Endothelial cell of umbilical vein (primary cell): ENCODE measurements around the gene PKNOX2. TPM values are rescaled to one million over a fixed set of nuclear protein-coding genes. Genes with fewer than 3 reads are reported as not detected.

Experiments
- BruUV-seq: library from RNA; stranded (reverse); fragments of 400-500 nt; replicated peaks from 2 replicates; lab custom pipeline; 2021; lab: Mats Ljungman, UMichigan
- CTCF ChIA-PET: fragments of 300-600, 350-600 bp; sonication (Branson Sonifier 250); formaldehyde crosslinking; loops from one replicate; lab custom pipeline; 2021; ENCODE audit warnings: antibody characterized with exemption, inconsistent platforms; lab: Charles Lee
- POLR2A ChIA-PET: fragments of 300-600, 350-600 bp; sonication (Branson Sonifier 250); formaldehyde crosslinking; loops from one replicate; lab custom pipeline; 2021; ENCODE audit warnings: antibody characterized with exemption, inconsistent platforms; lab: Charles Lee
- DNase-seq: peaks from one replicate; pipeline ENCODE4 v3.0.0-alpha.2; 2011; ENCODE audit warnings: low read depth, low spot score
- FAIRE-seq: peaks from 2 replicates; lab custom pipeline; 2011; peaks lifted over from hg19 to GRCh38; lab: Jason Lieb, UNC
- H2AFZ ChIP-seq: 2 replicates; pipeline ENCODE4 v1.6.0; 2012; ENCODE audit warnings: low read depth, low read length, control low read depth, inconsistent platforms
- H3K27ac ChIP-seq: 2 replicates; pipeline ENCODE4 v1.5.1; 2011; ENCODE audit warnings: low read depth, mild to moderate bottlenecking, control low read depth, low read length, moderate library complexity; ENCODE audit not compliant: insufficient read depth
- H3K27me3 ChIP-seq, 2 experiments: 2 replicates each; pipeline versions ENCODE4 v1.6.0 to v1.6.1; 2011; ENCODE audit warnings: low read length in 2 of 2, mixed read lengths in 1 of 2; ENCODE audit not compliant: control insufficient read depth in 2 of 2, insufficient read depth in 2 of 2
- H3K36me3 ChIP-seq, 2 experiments: 2 replicates in 1 of 2; 3 replicates in 1 of 2; pipeline ENCODE4 v1.5.1; 2011; ENCODE audit warnings: low read length in 2 of 2, mild to moderate bottlenecking in 1 of 2, moderate library complexity in 1 of 2; ENCODE audit not compliant: control insufficient read depth in 2 of 2, insufficient read depth in 2 of 2; ENCODE audit errors: extremely low read depth in 1 of 2
- H3K4me1 ChIP-seq: 3 replicates; pipeline ENCODE4 v1.5.1; 2011; ENCODE audit warnings: mild to moderate bottlenecking, low read length; ENCODE audit not compliant: control insufficient read depth, insufficient read depth; ENCODE audit errors: extremely low read depth
- H3K4me2 ChIP-seq: 2 replicates; pipeline ENCODE4 v1.6.1; 2011; ENCODE audit warnings: low read length, control low read depth, mixed read lengths; ENCODE audit not compliant: insufficient read depth
- H3K4me3 ChIP-seq, 3 experiments: fragments of 200-600 bp in 1 of 3; sonication (generic), shearing (Covaris generic) in 1 of 3; replicated peaks in 1 of 3; 2 replicates each; pipeline ENCODE4 v1.5.1; 2011 to 2016; ENCODE audit warnings: control low read depth in 3 of 3, low read length in 3 of 3, mild to moderate bottlenecking in 2 of 3, inconsistent platforms in 1 of 3, low read depth in 1 of 3, moderate library complexity in 1 of 3; ENCODE audit not compliant: insufficient read depth in 1 of 3
- H3K79me2 ChIP-seq: 2 replicates; pipeline ENCODE4 v1.6.0; 2012; ENCODE audit warnings: low read length, inconsistent platforms; ENCODE audit not compliant: control insufficient read depth, insufficient read depth
- H3K9ac ChIP-seq: replicated peaks from 2 replicates; pipeline ENCODE3; 2011; ENCODE audit warnings: low read length, control low read depth; ENCODE audit not compliant: insufficient read depth; ENCODE audit errors: extremely low read depth
- H3K9me1 ChIP-seq: replicated peaks from 3 replicates; pipeline ENCODE4 v1.6.0; 2011; ENCODE audit warnings: mild to moderate bottlenecking, low read length; ENCODE audit not compliant: control insufficient read depth, insufficient read depth; ENCODE audit errors: extremely low read depth
- H3K9me3 ChIP-seq: replicated peaks from 2 replicates; pipeline ENCODE4 v1.5.1; 2012; ENCODE audit warnings: low read length, inconsistent platforms; ENCODE audit not compliant: control insufficient read depth, insufficient read depth
- H4K20me1 ChIP-seq: replicated peaks from 2 replicates; pipeline ENCODE3; 2011; ENCODE audit warnings: mild to moderate bottlenecking, low read length; ENCODE audit not compliant: control insufficient read depth, insufficient read depth; ENCODE audit errors: extremely low read depth
- CTCF ChIP-seq, 2 donors: IDR thresholded peaks; 1 replicate in 1 of 2; 2 replicates in 1 of 2; pipeline ENCODE4 v1.5.1; 2011; ENCODE audit warnings: low read length in 2 of 2, mild to moderate bottlenecking in 2 of 2, moderate library complexity in 2 of 2, control low read depth in 1 of 2, inconsistent platforms in 1 of 2, low read depth in 1 of 2; ENCODE audit not compliant: insufficient read depth in 1 of 2; ENCODE audit errors: extremely low read depth in 1 of 2
- EZH2 ChIP-seq: IDR thresholded peaks from 2 replicates; pipeline ENCODE4 v1.6.1; 2012; ENCODE audit warnings: borderline replicate concordance, low read depth, mild to moderate bottlenecking, moderate library complexity, low read length, inconsistent platforms; ENCODE audit not compliant: severe bottlenecking
- FOS ChIP-seq: IDR thresholded peaks from 2 replicates; pipeline ENCODE4 v1.6.1; 2011; ENCODE audit warnings: mild to moderate bottlenecking, low read length, moderate library complexity, borderline replicate concordance; ENCODE audit not compliant: insufficient read depth
- GATA2 ChIP-seq: IDR thresholded peaks from 2 replicates; pipeline ENCODE4 v1.7.0; 2011; ENCODE audit warnings: low read depth, mild to moderate bottlenecking, moderate library complexity, mixed read lengths, low read length; ENCODE audit not compliant: insufficient read length, insufficient read depth
- JUN ChIP-seq: IDR thresholded peaks from 2 replicates; pipeline ENCODE4 v1.6.1; 2011; ENCODE audit warnings: borderline replicate concordance, low read depth; ENCODE audit not compliant: insufficient read length, insufficient read depth
- MYC ChIP-seq: IDR thresholded peaks from one replicate; pipeline ENCODE4 v1.6.1; 2011; ENCODE audit warnings: mild to moderate bottlenecking, low read depth, low read length
- POLR2A ChIP-seq: IDR thresholded peaks from 2 replicates; pipeline ENCODE4 v1.6.1; 2012; ENCODE audit warnings: low read depth, mild to moderate bottlenecking, control low read depth, low read length
- POLR2AphosphoS5 ChIP-seq: IDR thresholded peaks from 2 replicates; pipeline ENCODE4 v1.6.1; 2012; ENCODE audit warnings: low read depth, mild to moderate bottlenecking, control low read depth, low read length, moderate library complexity; ENCODE audit not compliant: insufficient read depth
- dilution Hi-C: fragments of 300-500 bp; cut with MboI; formaldehyde crosslinking; loops from one replicate; pipeline ENCODE4 v1.15.0; 2019; ENCODE audit warnings: low sequenced_read_pairs; ENCODE audit not compliant: extremely low pct_ligation_motif_present
- intact Hi-C: fragments of 100-400 bp; cut with micrococcal nuclease; formaldehyde crosslinking; loops from one replicate; pipeline ENCODE4 v1.10.0; 2022
- polyA plus RNA-seq, 4 experiments: library from polyadenylated mRNA; depleted of rRNA in 3 of 4; stranded (reverse) in 3 of 4; unstranded in 1 of 4; fragments of >200 nt; gene quantifications; 2 replicates each; pipeline versions ENCODE4 v1.2.1 to v1.2.3, GENCODE V29; 2011 to 2012; ENCODE audit warnings: missing spikeins in 1 of 4
- total RNA-seq: library from RNA; stranded (reverse); gene quantifications from 2 replicates; pipeline ENCODE4 v1.2.3, GENCODE V29; 2021
- TF ChIP-seq, protein P1 (sequence below): IDR thresholded peaks from 2 replicates; pipeline ENCODE4 v1.6.1; 2011; ENCODE audit not compliant: insufficient read depth, insufficient read length

Gene PKNOX2
- total and polyA plus RNA-seq, 2 donors (not counting 3 experiments of a cell fraction or from before 2014, with no cell fraction given), result 0.11 to 0.91 TPM

DNA sequence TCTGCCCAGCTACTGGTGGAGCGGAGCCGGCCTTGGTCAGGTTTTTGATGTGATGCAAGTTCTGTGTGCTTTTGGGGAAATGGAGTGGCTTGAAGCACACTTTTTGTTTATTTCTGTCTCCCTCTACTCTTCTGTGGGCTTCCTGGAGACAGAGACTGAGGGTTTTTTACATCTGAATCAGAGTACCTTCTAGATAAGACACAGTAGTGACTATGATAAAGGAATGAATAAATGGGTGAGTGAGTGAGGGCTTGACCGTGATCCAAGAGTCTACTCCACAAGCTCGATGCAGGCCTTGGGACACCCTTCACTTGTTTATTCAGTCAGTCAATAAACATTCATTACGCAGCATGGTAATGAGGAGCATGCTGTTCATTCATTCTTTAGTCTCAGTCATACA, 125.7 kb downstream of the PKNOX2 start:
- Histone ChIP-seq H3K9ac (no peak overlapping the region), H3K27ac (no peak overlapping the region), H3K36me3 (no peaks in the 10 kb centered on the region), H3K79me2 (no peaks in the 10 kb centered on the region), H2AFZ (no peak overlapping the region), H3K4me3 (no peak overlapping the region), H3K4me1 (peaks cover 20% of the 10 kb centered on the region), H3K9me3 (no peaks in the 10 kb centered on the region), H3K4me2 (no peak overlapping the region), H4K20me1 (no peaks in the 10 kb centered on the region), H3K27me3 (peaks cover 0 to 3% of the 10 kb centered on the region in 2 experiments), H3K9me1 (no peaks in the 10 kb centered on the region)
- FAIRE-seq (no peak), DNase-seq (no peak)
- no TSS peak for BruUV-seq
- ChIA-PET POLR2A (no interaction called here), CTCF (interaction anchor here (1.4 to 1.9 kb wide), 3 partner anchors 10 to 66 kb away, joined by 3 to 7 read pairs (median 4); no protein-coding TSS in a partner anchor)
- dilution Hi-C loops (no loop called here), intact Hi-C loops (no loop called here)
- TF ChIP-seq MYC (no peak), CTCF (IDR thresholded peaks at IDR 0.05; ENCODE audit: extremely low read depth in 1 of 2, insufficient read depth in 1 of 2, low read depth in 1 of 2, low read length in 2 of 2) (no peak), JUN (no peak), POLR2AphosphoS5 (no peak)
- TF ChIP-seq, protein P1, sequence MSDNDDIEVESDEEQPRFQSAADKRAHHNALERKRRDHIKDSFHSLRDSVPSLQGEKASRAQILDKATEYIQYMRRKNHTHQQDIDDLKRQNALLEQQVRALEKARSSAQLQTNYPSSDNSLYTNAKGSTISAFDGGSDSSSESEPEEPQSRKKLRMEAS, result no peak

DNA sequence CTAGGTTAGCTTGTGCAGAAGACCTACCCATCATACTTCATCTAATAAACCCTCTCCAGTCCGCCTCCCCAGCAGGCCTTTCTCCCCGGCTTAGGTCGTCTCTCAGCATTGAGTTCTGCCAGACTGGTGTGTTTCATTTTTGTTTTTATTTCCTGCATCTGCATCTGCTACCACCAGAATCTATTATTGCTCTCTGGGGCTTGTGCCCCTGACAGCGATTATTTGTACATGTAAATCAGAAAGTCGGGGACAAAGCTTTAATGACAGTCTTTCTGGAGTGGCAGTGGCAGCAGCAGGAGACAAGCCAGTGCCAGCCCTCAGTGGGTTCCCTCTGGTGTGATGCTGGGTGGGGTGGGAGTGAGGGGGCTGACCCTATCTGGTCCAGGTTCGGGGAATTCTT, 127.5 kb downstream of the PKNOX2 start:
- H3K36me3 ChIP-seq, result no peaks in the 10 kb centered on the region
- H3K4me1 ChIP-seq, result peaks cover 25% of the 10 kb centered on the region
- peaks cover 0 to 3% of the 10 kb centered on the region in 2 experiments for H3K27me3 ChIP-seq
- DNase-seq (no peak), FAIRE-seq (no peak)
- H2AFZ ChIP-seq, result no peak overlapping the region
- ChIA-PET POLR2A (no interaction called here), CTCF (no interaction called here)
- dilution Hi-C loops, result no loop called here
- H3K4me3 ChIP-seq, result no peak overlapping the region
- no TSS peak for BruUV-seq
- no peaks in the 10 kb centered on the region for H3K79me2 ChIP-seq
- H3K4me2 ChIP-seq, result no peak overlapping the region
- no peak overlapping the region for H3K27ac ChIP-seq
- no peaks in the 10 kb centered on the region for H3K9me3 ChIP-seq
- TF ChIP-seq, protein P1, result no peak
- TF ChIP-seq POLR2A (no peak), JUN (no peak), GATA2 (no peak), MYC (no peak), CTCF (IDR thresholded peaks at IDR 0.05; ENCODE audit: extremely low read depth in 1 of 2, insufficient read depth in 1 of 2, low read depth in 1 of 2, low read length in 2 of 2) (no peak), EZH2 (no peak), FOS (no peak), POLR2AphosphoS5 (no peak)
- H4K20me1 ChIP-seq, result no peaks in the 10 kb centered on the region
- no peaks in the 10 kb centered on the region for H3K9me1 ChIP-seq
- intact Hi-C loops, result no loop called here
- no peak overlapping the region for H3K9ac ChIP-seq
